Central memory CD8-positive, alpha-beta T cell (primary cell): ENCODE data around the gene DAAM1.

Experiments used
- ATAC-seq: fragments of 150-1000 bp; cut with Tn5 transposase; replicated peaks from 2 replicates; pipeline ENCODE4 v1.10.0; 2022; ENCODE audit warnings: mild to moderate bottlenecking, moderate FRiP score, moderate number of reproducible peaks; ENCODE audit not compliant: poor library complexity, severe bottlenecking; ENCODE audit errors: extremely low read depth
- DNase-seq, 2 donors: peaks; one replicate each; pipeline ENCODE4 v3.0.0; 2021; ENCODE audit warnings: low spot score in 2 of 2
- H3K27ac Mint-ChIP-seq: one replicate; pipeline ENCODE4 v1.8.0; 2022; ENCODE audit warnings: low read depth, mild to moderate bottlenecking, moderate library complexity, mixed read lengths
- H3K27me3 Mint-ChIP-seq: one replicate; pipeline ENCODE4 v1.8.0; 2022; ENCODE audit warnings: mixed read lengths
- H3K36me3 Mint-ChIP-seq: one replicate; pipeline ENCODE4 v1.8.0; 2022; ENCODE audit warnings: mild to moderate bottlenecking, moderate library complexity, mixed read lengths; ENCODE audit not compliant: insufficient read depth
- H3K4me1 Mint-ChIP-seq: one replicate; pipeline ENCODE4 v1.8.0; 2022; ENCODE audit warnings: mixed read lengths
- H3K4me3 Mint-ChIP-seq: one replicate; pipeline ENCODE4 v1.8.0; 2022; ENCODE audit warnings: mild to moderate bottlenecking, moderate library complexity, mixed read lengths
- H3K9me3 Mint-ChIP-seq: one replicate; pipeline ENCODE4 v1.8.0; 2022; ENCODE audit warnings: mixed read lengths

Gene DAAM1

GRCh38 chr14:59363531-59364226 is 175.2 kb downstream of the DAAM1 start:
- no peaks in the 10 kb centered on the region for H3K27me3 Mint-ChIP-seq
- no peak overlapping the region for H3K4me3 Mint-ChIP-seq
- DNase-seq = no peak
- no peaks in the 10 kb centered on the region for H3K9me3 Mint-ChIP-seq
- no peak overlapping the region for H3K27ac Mint-ChIP-seq
- no peaks in the 10 kb centered on the region for H3K4me1 Mint-ChIP-seq
- H3K36me3 Mint-ChIP-seq = peaks cover 5% of the 10 kb centered on the region
- no peak for ATAC-seq

- H3K4me3 Mint-ChIP-seq = no peak overlapping the region
- H3K36me3 Mint-ChIP-seq = no peaks in the 10 kb centered on the region
- no peak overlapping the region for H3K27ac Mint-ChIP-seq
- DNase-seq = no peak
- H3K9me3 Mint-ChIP-seq = no peaks in the 10 kb centered on the region
- no peaks in the 10 kb centered on the region for H3K4me1 Mint-ChIP-seq
- ATAC-seq = no peak
- H3K27me3 Mint-ChIP-seq = peaks cover 13% of the 10 kb centered on the region
These were observed 181.8 kb downstream of the DAAM1 start for GRCh38 chr14:59370158-59370742.

- no peaks in the 10 kb centered on the region for H3K9me3 Mint-ChIP-seq
- DNase-seq = no peak
- no peaks in the 10 kb centered on the region for H3K4me1 Mint-ChIP-seq
- H3K27me3 Mint-ChIP-seq = peaks cover 28% of the 10 kb centered on the region
- ATAC-seq = no peak
- no peak overlapping the region for H3K4me3 Mint-ChIP-seq
- no peaks in the 10 kb centered on the region for H3K36me3 Mint-ChIP-seq
- H3K27ac Mint-ChIP-seq = no peak overlapping the region
These were observed 183.3 kb downstream of the DAAM1 start for GRCh38 chr14:59371771-59372170.

GRCh38 chr14:59374048-59374447 is 185.6 kb downstream of the DAAM1 start:
- no peaks in the 10 kb centered on the region for H3K36me3 Mint-ChIP-seq
- peaks cover 46% of the 10 kb centered on the region for H3K27me3 Mint-ChIP-seq
- H3K4me3 Mint-ChIP-seq = no peak overlapping the region
- ATAC-seq (no peak), DNase-seq (no peak)
- no peaks in the 10 kb centered on the region for H3K4me1 Mint-ChIP-seq
- H3K9me3 Mint-ChIP-seq = no peaks in the 10 kb centered on the region
- no peak overlapping the region for H3K27ac Mint-ChIP-seq

- H3K27me3 Mint-ChIP-seq = peaks cover 60% of the 10 kb centered on the region
These were observed 188.2 kb downstream of the DAAM1 start for GRCh38 chr14:59376686-59377085.

GRCh38 chr14:59377491-59377890 is 189.0 kb downstream of the DAAM1 start:
- DNase-seq (no peak), ATAC-seq (no peak)
- H3K36me3 Mint-ChIP-seq = no peaks in the 10 kb centered on the region
- no peak overlapping the region for H3K4me3 Mint-ChIP-seq
- no peak overlapping the region for H3K27ac Mint-ChIP-seq
- H3K9me3 Mint-ChIP-seq = no peaks in the 10 kb centered on the region
- peaks cover 60% of the 10 kb centered on the region for H3K27me3 Mint-ChIP-seq
- H3K4me1 Mint-ChIP-seq = no peaks in the 10 kb centered on the region

More at GRCh38 chr14:59376686-59377085, 188.2 kb downstream of the DAAM1 start:
- Mint-ChIP-seq H3K4me1 (no peaks in the 10 kb centered on the region), H3K9me3 (no peaks in the 10 kb centered on the region), H3K27ac (no peak overlapping the region), H3K36me3 (no peaks in the 10 kb centered on the region), H3K4me3 (no peak overlapping the region)
- DNase-seq = no peak
- ATAC-seq = no peak

GRCh38 chr14:59377991-59378601 is 189.6 kb downstream of the DAAM1 start:
- no peaks in the 10 kb centered on the region for H3K36me3 Mint-ChIP-seq
- DNase-seq (no peak), ATAC-seq (no peak)
- no peak overlapping the region for H3K4me3 Mint-ChIP-seq
- no peaks in the 10 kb centered on the region for H3K9me3 Mint-ChIP-seq
- H3K4me1 Mint-ChIP-seq = no peaks in the 10 kb centered on the region
- H3K27ac Mint-ChIP-seq = no peak overlapping the region
- H3K27me3 Mint-ChIP-seq = peaks cover 60% of the 10 kb centered on the region

GRCh38 chr14:59389936-59390335 is 201.5 kb downstream of the DAAM1 start:
- Mint-ChIP-seq H3K36me3 (no peaks in the 10 kb centered on the region), H3K27me3 (peaks cover 46% of the 10 kb centered on the region), H3K4me1 (no peaks in the 10 kb centered on the region), H3K27ac (no peak overlapping the region), H3K9me3 (no peaks in the 10 kb centered on the region), H3K4me3 (no peak overlapping the region)
- DNase-seq (no peak), ATAC-seq (no peak)

- peaks cover 38% of the 10 kb centered on the region for H3K27me3 Mint-ChIP-seq
- ATAC-seq = no peak
- H3K27ac Mint-ChIP-seq = no peak overlapping the region
- H3K4me3 Mint-ChIP-seq = no peak overlapping the region
- H3K4me1 Mint-ChIP-seq = no peaks in the 10 kb centered on the region
- no peaks in the 10 kb centered on the region for H3K9me3 Mint-ChIP-seq
- H3K36me3 Mint-ChIP-seq = no peaks in the 10 kb centered on the region
- DNase-seq = no peak
These were observed 202.9 kb downstream of the DAAM1 start for GRCh38 chr14:59391388-59391787.

- ATAC-seq = no peak
- DNase-seq = no peak
- Mint-ChIP-seq H3K27ac (no peak overlapping the region), H3K4me1 (peaks cover 9% of the 10 kb centered on the region), H3K4me3 (no peak overlapping the region), H3K27me3 (peaks cover 12% of the 10 kb centered on the region), H3K9me3 (no peaks in the 10 kb centered on the region), H3K36me3 (no peaks in the 10 kb centered on the region)
These were observed 205.8 kb downstream of the DAAM1 start for GRCh38 chr14:59394268-59394667.

- Mint-ChIP-seq H3K27ac (no peak overlapping the region), H3K4me3 (no peak overlapping the region), H3K9me3 (no peaks in the 10 kb centered on the region), H3K27me3 (peaks cover 12% of the 10 kb centered on the region), H3K4me1 (peaks cover 10% of the 10 kb centered on the region), H3K36me3 (no peaks in the 10 kb centered on the region)
- no peak for ATAC-seq
- no peak for DNase-seq
These were observed 207.2 kb downstream of the DAAM1 start for GRCh38 chr14:59395672-59396071.

- DNase-seq = no peak
- ATAC-seq = no peak
- Mint-ChIP-seq H3K27me3 (peaks cover 18% of the 10 kb centered on the region), H3K4me3 (no peak overlapping the region), H3K27ac (no peak overlapping the region), H3K36me3 (peaks cover 3% of the 10 kb centered on the region), H3K9me3 (no peaks in the 10 kb centered on the region), H3K4me1 (peaks cover 10% of the 10 kb centered on the region)
These were observed 210.4 kb downstream of the DAAM1 start for GRCh38 chr14:59398841-59399240.
